GM21529 (cell line): ENCODE data around the gene SPTSSA.
"Not testable (repeated sequence)": the region's sequence is repeated elsewhere in the genome, so short reads cannot be mapped to it uniquely, and the experiment has no call there.

Experiments used
- ATAC-seq: cut with Tn5 transposase; IDR thresholded peaks from one replicate; pipeline ENCODE4 v1.9.1; 2021; ENCODE audit not compliant: unreplicated experiment

SPTSSA gene

GRCh38 chr14:34462132-34462893 lies at the start of gene SPTSSA:
Gene SPTSSA, minus strand, starts transcription at chr14:34462240. Its CDS starts 33 bp downstream, at chr14:34462207.
- ATAC-seq, result peak; percentile 88

- no peak for ATAC-seq
Observed at GRCh38 chr14:34507884-34508283, 45.8 kb upstream of the SPTSSA start.

GRCh38 chr14:34507459-34507858 lies 45.4 kb upstream of the SPTSSA start:
- no peak for ATAC-seq

DNA sequence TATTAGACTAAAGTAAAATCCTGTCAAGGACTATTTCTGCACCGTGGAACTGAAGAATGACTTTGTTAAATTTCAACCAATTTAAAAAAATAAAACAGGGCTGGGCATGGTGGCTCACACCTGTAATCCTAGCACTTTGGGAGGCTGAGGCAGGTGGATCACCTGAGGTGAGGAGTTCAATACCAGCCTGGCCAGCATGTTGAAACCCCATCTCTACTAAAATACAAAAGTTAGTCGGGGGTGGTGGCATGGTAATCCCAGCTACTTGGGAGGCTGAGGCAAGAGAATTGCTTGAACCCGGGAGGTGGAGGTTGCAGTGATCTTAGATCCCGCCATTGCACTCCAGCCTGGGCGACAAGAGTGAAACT lies 43.1 kb upstream of the SPTSSA start:
- ATAC-seq, result not testable (repeated sequence)

DNA sequence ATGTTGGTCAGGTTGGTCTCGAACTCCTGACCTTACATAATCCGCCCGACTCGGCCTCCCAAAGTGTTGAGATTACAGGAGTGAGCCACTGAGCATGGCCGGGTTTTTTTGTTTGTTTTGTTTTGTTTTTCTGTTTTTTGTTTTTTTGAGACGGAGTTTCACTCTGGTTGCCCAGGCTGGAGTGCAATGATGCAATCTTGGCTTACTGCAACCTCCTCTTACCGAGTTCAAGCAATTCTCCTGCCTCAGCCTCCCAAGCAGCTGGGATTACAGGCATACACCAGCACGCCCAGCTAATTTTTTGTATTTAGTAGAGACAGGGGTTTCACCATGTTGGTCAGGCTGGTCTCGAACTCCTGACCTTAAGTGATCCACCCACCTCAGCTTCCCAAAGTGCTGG lies 42.0 kb upstream of the SPTSSA start:
- ATAC-seq, result not testable (repeated sequence)

- no peak for ATAC-seq
Observed at GRCh38 chr14:34502545-34503225, 40.6 kb upstream of the SPTSSA start.

GRCh38 chr14:34502001-34502400 lies 40.0 kb upstream of the SPTSSA start:
- no peak for ATAC-seq

DNA sequence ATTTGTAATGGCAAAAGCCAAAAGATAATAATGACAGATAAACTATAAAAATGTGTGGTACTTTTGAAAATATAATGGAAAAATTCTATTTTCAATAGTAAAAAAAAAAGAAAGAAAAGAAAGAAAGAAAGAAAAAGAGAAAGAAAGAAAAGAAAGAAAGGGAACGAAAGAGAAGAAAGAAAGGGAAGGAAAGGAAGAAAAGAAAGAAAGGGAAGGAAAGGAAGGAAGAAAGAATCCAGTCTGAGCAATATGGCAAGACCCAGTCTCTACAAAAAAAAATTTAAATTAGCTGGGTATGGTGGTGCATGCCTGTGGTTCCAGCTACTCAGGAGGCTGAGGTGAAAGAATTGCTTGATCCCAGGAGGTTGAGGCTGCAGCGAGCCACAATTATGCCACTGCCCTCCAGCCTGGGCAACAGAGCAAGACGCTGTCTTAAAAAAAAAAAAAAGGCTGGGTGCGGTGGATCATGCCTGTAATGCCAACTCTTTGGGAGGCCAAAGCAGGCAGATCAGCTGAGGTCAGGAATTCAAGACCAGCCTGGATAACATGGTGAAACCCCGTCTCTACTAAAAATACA lies 39.1 kb upstream of the SPTSSA start:
- ATAC-seq, result no peak

- no peak for ATAC-seq
Observed at GRCh38 chr14:34498684-34499412, 36.8 kb upstream of the SPTSSA start.

DNA sequence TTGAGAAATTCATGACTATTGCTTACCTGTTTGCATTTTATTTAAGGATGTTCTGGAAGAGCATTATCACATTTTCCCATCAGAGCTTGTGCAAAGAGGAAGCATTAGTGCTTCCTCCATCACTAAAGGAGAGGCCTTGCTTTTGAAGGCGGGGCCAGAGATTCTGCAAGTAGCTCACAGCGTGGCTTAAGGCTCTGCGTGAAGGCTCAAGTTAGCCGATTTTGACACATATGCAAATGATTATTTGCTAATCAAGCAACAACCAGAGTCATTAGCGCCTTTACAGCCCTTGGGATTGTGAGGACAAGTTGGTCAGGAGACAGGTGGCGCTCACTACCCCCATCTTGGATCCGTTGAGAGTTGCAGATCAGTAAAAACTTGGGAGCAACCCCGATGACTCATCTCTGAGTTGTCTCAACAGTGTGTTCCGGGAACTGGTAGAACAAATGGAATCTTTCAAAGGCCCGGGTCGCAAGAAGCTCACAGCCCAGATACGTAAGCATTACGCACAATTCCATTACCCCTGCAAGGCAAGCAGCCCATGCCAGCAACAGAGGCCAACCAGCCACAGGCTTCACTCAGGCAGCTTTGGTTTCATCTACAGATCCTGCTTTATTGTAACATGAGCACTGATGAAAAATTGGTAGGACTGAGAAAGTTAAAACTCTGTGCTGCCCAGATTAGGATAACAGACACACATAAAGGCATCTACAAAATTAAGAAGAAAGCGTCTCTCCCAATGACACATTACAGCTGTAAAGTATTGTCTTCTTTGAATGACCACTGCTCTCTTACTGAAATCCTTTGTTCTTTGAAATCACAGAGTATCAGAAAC lies 34.9 kb upstream of the SPTSSA start:
- ATAC-seq, result no peak

DNA sequence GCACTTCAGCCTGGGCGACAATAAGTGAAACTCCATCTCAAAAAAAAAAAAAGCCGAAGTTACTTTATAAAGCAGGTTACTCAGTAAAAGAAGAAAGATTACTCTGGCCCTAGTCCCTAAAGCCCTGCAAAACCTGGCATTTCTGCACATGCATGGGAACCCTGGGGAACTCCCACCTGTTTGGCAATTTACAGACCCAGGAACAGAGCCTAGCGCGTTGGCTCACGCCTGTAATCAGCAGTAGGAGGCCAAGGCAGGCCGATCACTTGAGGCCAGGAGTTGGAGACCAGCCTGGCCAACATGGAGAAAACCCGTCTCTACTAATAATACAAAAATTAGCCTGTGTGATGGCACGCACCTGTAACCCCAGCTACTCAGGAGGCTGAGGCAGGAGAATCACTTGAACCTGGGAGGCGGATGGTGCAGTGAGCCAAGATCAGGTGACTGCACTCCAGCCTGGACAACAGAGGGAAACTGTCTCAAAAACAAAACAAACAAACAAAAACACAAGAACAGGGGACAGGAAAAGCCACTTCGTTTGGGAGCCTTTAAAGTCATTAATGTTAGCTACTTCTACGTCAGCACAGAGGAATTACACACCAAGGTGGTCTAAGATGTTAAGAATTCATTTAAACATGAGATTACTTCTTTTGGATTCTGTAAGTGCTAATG lies 34.1 kb upstream of the SPTSSA start:
- ATAC-seq, result no peak

GRCh38 chr14:34489324-34489723 lies 27.3 kb upstream of the SPTSSA start:
- no peak for ATAC-seq

- ATAC-seq, result no peak
Observed at GRCh38 chr14:34488528-34488927, 26.5 kb upstream of the SPTSSA start.

- no peak for ATAC-seq
Observed at GRCh38 chr14:34484726-34485125, 22.7 kb upstream of the SPTSSA start.

GRCh38 chr14:34482463-34482862 lies 20.4 kb upstream of the SPTSSA start:
- ATAC-seq, result no peak

DNA sequence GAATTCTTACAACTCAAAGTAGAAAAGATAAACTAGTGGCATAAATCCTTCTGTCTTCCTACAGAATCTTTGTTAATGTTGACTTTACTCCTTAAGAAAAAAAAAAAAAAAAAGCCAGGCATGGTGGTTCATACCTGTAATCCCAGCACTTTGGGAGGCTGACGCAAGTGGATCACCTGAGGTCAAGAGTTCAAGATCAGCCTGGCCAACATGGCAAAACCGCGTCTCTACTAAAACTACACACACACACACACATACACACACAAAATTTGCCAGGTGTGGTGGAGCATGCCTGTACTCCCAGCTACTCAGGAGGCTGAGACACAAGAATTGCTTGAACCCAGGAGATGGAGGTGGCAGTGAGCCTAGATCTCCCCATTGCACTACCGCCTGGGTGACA lies 17.7 kb upstream of the SPTSSA start:
- ATAC-seq, result no peak

- no peak for ATAC-seq
Observed at GRCh38 chr14:34478261-34478660, 16.2 kb upstream of the SPTSSA start.

DNA sequence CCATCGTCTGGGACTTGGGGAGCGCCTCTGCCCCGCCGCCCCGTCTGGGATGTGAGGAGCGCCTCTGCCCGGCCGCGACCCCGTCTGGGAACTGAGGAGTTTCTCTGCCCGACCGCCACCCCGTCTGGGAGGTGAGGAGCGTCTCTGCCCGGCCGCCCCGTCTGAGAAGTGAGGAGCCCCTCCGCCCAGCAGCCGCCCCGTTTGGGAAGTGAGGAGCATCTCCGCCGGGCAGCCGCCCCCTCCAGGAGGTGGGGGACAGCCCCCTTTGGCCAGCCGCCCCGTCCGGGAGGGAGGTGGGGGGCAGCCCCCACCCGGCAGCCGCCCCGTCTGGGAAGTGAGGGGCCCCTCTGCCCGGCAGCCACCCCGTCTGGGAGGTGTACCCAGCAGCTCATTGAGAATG lies 14.0 kb upstream of the SPTSSA start:
- not testable (repeated sequence) for ATAC-seq

GRCh38 chr14:34475163-34475562 lies 13.1 kb upstream of the SPTSSA start:
- ATAC-seq, result no peak

DNA sequence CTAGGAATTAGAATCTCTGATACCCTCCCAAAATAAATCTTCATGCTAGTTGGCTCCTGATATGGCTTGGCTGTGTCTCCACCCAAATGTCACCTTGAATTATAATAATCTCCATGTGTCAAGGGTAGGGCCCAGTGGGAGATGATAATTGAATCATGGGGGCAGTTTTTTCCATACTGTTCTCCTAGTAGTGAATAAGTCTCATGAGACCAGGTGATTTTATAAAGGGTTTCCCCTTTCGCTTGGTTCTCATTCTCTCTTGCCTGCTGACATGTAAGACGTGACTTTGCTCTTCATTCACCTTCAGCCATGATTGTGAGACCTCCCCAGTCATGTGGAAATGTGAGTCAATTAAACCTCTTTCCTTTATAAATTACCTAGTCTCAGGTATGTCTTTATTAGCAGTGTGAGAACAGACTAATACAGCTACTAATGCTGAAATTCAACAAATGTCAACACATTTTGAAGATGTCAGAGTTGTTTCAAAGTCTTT lies 12.2 kb upstream of the SPTSSA start:
- ATAC-seq, result no peak
